Mononuclear cell (primary cell): Measurements from ENCODE around the gene CHP2. TPM values are rescaled to one million over a fixed set of nuclear protein-coding genes. Genes with fewer than 3 reads are reported as not detected.
"Not testable (repeated sequence)": the region's sequence is repeated elsewhere in the genome, so short reads cannot be mapped to it uniquely, and the experiment has no call there.

ENCODE experiments used
- H3K27me3 ChIP-seq: 2 replicates; pipeline ENCODE4 v1.6.0; 2011; ENCODE audit warnings: low read length, control low read depth; ENCODE audit not compliant: insufficient read depth
- H3K4me1 ChIP-seq: 2 replicates; pipeline ENCODE4 v1.5.1; 2011; ENCODE audit warnings: mild to moderate bottlenecking, low read length, control low read depth; ENCODE audit not compliant: insufficient read depth
- H3K4me3 ChIP-seq: 2 replicates; pipeline ENCODE4 v1.5.1; 2011; ENCODE audit warnings: mild to moderate bottlenecking, low read length, moderate library complexity
- H3K9me3 ChIP-seq: 2 replicates; pipeline ENCODE4 v1.5.1; 2011; ENCODE audit warnings: low read depth, mild to moderate bottlenecking, control low read depth, low read length
- total RNA-seq: library from RNA; depleted of rRNA; stranded (reverse); fragments of >200 nt; gene quantifications from one replicate; pipeline ENCODE4 v1.2.3, GENCODE V29; 2012

Gene CHP2
- total RNA-seq: 0.10 TPM

- Histone ChIP-seq H3K4me1 (peaks cover 8% of the 10 kb centered on the region), H3K4me3 (no peak within 1 kb of the TSS), H3K27me3 (peaks cover 45% of the 10 kb centered on the region), H3K9me3 (no peaks in the 10 kb centered on the region)
These were observed at the start of gene CHP2 for GRCh38 chr16:23754594-23755483. Gene CHP2 (plus strand): TSS chr16:23755026. CDS start chr16:23755050, 24 bp downstream.

- Histone ChIP-seq H3K9me3 (no peaks in the 10 kb centered on the region), H3K4me1 (no peaks in the 10 kb centered on the region), H3K4me3 (no peak overlapping the region), H3K27me3 (no peaks in the 10 kb centered on the region)
These were observed 49.3 kb upstream of the CHP2 start for GRCh38 chr16:23705517-23705902.

GRCh38 chr16:23706439-23706838 lies 48.4 kb upstream of the CHP2 start:
- H3K4me3 ChIP-seq: no peak overlapping the region
- no peaks in the 10 kb centered on the region for H3K9me3 ChIP-seq
- H3K4me1 ChIP-seq: no peaks in the 10 kb centered on the region
- peaks cover 3% of the 10 kb centered on the region for H3K27me3 ChIP-seq

GRCh38 chr16:23709536-23709935 lies 45.3 kb upstream of the CHP2 start:
- Histone ChIP-seq H3K27me3 (peaks cover 26% of the 10 kb centered on the region), H3K4me3 (no peak overlapping the region), H3K4me1 (no peaks in the 10 kb centered on the region), H3K9me3 (no peaks in the 10 kb centered on the region)

- Histone ChIP-seq H3K4me3 (no peak overlapping the region), H3K27me3 (peaks cover 26% of the 10 kb centered on the region), H3K4me1 (no peaks in the 10 kb centered on the region), H3K9me3 (no peaks in the 10 kb centered on the region)
These were observed 44.8 kb upstream of the CHP2 start for GRCh38 chr16:23710008-23710407.

DNA sequence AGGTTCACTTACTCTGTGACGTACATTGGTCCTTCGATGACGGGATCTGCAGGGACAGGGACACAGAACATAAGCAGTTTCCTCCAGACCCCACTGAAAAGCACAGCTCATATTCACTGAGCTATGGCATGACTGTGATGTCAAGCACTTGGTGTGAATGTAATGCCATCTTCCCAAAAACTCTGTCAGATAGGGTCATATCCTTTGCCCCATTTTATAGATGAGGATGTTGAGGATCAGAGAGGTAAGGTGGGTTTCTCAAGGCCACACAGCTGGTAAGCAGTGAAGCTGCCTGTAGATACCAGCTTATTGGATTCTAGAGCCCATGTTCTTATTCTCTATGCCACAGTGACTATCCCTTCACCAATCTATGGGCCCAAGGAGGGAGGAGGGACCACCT lies 44.3 kb upstream of the CHP2 start:
- H3K9me3 ChIP-seq: no peaks in the 10 kb centered on the region
- H3K27me3 ChIP-seq: peaks cover 26% of the 10 kb centered on the region
- H3K4me1 ChIP-seq: no peaks in the 10 kb centered on the region
- no peak overlapping the region for H3K4me3 ChIP-seq

DNA sequence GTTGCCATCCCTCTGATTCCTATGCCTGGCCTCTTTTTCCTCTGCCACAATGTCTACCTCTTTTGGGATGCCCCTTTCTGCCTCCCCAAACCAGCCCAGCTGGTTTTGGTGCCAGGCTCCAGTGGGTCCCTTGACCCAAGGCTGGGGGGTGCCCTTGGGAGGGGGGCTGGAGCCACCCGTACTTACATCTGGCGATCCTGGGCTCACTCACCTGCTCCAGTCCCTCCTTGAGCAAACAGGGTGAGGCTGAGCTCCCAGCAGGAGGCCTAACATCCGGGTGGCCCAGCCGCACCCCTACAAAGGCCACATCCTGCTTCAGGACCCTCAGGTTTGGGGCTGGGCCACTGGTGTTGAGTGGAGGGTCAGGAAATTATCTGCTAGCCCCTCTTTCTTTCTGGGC lies 43.0 kb upstream of the CHP2 start:
- Histone ChIP-seq H3K27me3 (peaks cover 26% of the 10 kb centered on the region), H3K9me3 (no peaks in the 10 kb centered on the region), H3K4me1 (no peaks in the 10 kb centered on the region), H3K4me3 (no peak overlapping the region)

GRCh38 chr16:23712976-23713375 lies 41.9 kb upstream of the CHP2 start, which contains the start of gene ERN2:
Gene ERN2 (minus strand): TSS chr16:23713222. CDS start chr16:23713187, 35 bp downstream.
- H3K9me3 ChIP-seq: no peaks in the 10 kb centered on the region
- H3K4me3 ChIP-seq: no peak within 1 kb of the TSS
- peaks cover 26% of the 10 kb centered on the region for H3K27me3 ChIP-seq
- no peaks in the 10 kb centered on the region for H3K4me1 ChIP-seq

GRCh38 chr16:23716484-23716883 lies 38.3 kb upstream of the CHP2 start:
- H3K27me3 ChIP-seq: peaks cover 24% of the 10 kb centered on the region
- no peaks in the 10 kb centered on the region for H3K4me1 ChIP-seq
- no peaks in the 10 kb centered on the region for H3K9me3 ChIP-seq
- H3K4me3 ChIP-seq: no peak overlapping the region

GRCh38 chr16:23722613-23723240 lies 32.1 kb upstream of the CHP2 start:
- H3K4me3 ChIP-seq, H3K27me3 ChIP-seq, H3K9me3 ChIP-seq, H3K4me1 ChIP-seq: not testable (repeated sequence)

DNA sequence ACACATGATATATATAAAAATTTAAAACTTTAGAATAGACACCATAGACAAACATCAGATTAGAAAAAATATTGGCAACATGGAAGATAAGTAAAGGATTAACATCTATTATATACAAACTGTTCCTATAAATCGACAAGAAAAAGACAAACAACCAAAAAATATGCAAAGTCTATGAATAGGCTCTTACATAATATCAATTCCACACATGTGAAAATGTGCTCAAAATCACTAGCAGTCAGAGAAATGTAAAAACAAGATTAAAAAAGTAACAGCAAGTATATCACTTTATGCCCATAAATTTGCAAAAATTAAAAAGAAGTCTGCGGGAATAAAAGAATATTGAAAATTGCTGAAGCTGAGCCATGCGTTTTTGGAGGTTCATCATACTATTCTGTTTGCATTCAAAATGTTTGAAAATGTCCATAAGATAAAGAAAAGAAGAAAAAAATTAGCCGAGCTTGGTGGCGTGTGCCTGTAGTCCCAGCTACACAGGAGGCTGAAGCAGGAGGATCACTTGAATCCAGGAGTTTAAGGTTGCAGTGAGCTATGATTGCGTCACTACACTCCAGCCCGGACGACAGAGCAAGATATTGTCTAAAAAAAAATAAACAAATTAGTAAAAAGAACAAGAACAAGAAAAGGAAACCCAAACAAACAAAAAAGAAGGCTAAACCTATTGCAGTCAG lies 30.6 kb upstream of the CHP2 start:
- H3K4me1 ChIP-seq: no peaks in the 10 kb centered on the region
- H3K9me3 ChIP-seq: no peaks in the 10 kb centered on the region
- no peak overlapping the region for H3K4me3 ChIP-seq

DNA sequence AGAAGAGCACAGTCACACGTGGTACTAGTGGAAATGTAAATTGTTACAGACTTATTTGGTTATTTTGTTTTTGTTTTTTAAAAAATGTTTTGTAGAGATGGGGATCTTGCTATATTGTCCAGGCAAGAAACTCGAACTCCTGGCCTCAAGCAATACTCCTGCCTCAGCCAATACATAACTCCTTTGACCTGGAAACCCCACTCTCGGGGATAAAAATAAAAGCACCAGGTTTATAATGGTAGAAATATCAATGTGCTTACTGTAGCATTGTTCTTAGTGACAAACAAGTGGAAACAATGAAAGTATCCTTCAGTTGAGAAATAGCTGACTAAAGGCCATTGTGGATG lies 30.1 kb upstream of the CHP2 start:
- no peaks in the 10 kb centered on the region for H3K4me1 ChIP-seq
- H3K9me3 ChIP-seq: no peaks in the 10 kb centered on the region
- H3K4me3 ChIP-seq: no peak overlapping the region
- no peaks in the 10 kb centered on the region for H3K27me3 ChIP-seq

More for the DNA sequence above, 30.6 kb upstream of the CHP2 start:
- H3K27me3 ChIP-seq: no peaks in the 10 kb centered on the region

- Histone ChIP-seq H3K4me3 (no peak overlapping the region), H3K27me3 (no peaks in the 10 kb centered on the region), H3K9me3 (no peaks in the 10 kb centered on the region), H3K4me1 (no peaks in the 10 kb centered on the region)
These were observed 28.1 kb upstream of the CHP2 start for GRCh38 chr16:23726710-23727109.

DNA sequence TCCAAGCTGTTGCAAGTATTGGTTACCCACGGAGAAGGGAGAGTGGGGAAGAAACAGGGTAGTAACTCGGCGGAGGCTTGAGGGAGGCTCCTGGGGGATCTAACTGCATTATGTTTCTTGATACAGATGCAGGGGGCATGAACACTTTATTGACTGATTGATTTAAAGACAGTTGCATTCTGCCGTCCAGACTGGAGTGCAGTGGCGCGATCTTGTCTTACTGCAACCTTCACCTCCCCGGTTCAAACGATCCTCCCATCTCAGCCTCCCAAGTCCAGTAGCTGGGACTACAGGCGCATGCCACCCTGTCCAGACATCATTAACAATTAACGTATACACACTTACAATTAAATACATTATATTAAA lies 26.7 kb upstream of the CHP2 start:
- H3K4me3 ChIP-seq: no peak overlapping the region
- no peaks in the 10 kb centered on the region for H3K27me3 ChIP-seq
- H3K9me3 ChIP-seq: no peaks in the 10 kb centered on the region
- no peaks in the 10 kb centered on the region for H3K4me1 ChIP-seq
